Heart left ventricle (tissue), 13 donors: ENCODE results near the gene MGAT4B.

Experiments
- POLR2A ChIP-seq, 2 donors: fragments of 450-650 bp; IDR thresholded peaks; one replicate each; pipeline ENCODE4 v1.6.1; 2017; ENCODE audit warnings: antibody characterized with exemption in 2 of 2, mild to moderate bottlenecking in 2 of 2, moderate library complexity in 2 of 2
- TF ChIP-seq, protein P1 (sequence below), 12 donors: fragments of 200-600 bp; sonication (generic) in 4 of 12; IDR thresholded peaks; one replicate each; pipeline versions ENCODE4 v1.5.0 to v1.8.0; 2018 to 2022; ENCODE audit warnings: antibody characterized with exemption in 12 of 12, mild to moderate bottlenecking in 5 of 12
- donor health status: ischemic (EF 13 %, LVEDD 7.1; RV severe dilation, severe dysfunction).
- donor health status: DM: no; HTN: yes; CAD: no.
- donor health status: DM: no; HTN: no; CAD: no.
- donor health status: ischemic (EF 25% LVEDD 6.9; RV normal size, moderate dysfunction).
- donor health status: ischemic (EF 25% LVEDD 5.7; RV mildly dilated, moderate dysfunction).
- donor health status: ischemic (EF 35%, LVEDD 5.7; RV mildly dilated, moderate dysfunction).
- donor health status: nonischemic (EF 11% LVEDD 7.7; RV severe dilation, severe dysfunction).
- donor health status: DM: yes; HTN: yes; CAD: no.
- donor health status: PGD.
- donor health status: ischemic (EF 29% LVEDD 5.4; RV normal size, mild dysfunction).
- donor health status: nonischemic (EF 23%, LVEDD 6.1; RV moderate dilation, normal function).

- TF ChIP-seq, protein P1, sequence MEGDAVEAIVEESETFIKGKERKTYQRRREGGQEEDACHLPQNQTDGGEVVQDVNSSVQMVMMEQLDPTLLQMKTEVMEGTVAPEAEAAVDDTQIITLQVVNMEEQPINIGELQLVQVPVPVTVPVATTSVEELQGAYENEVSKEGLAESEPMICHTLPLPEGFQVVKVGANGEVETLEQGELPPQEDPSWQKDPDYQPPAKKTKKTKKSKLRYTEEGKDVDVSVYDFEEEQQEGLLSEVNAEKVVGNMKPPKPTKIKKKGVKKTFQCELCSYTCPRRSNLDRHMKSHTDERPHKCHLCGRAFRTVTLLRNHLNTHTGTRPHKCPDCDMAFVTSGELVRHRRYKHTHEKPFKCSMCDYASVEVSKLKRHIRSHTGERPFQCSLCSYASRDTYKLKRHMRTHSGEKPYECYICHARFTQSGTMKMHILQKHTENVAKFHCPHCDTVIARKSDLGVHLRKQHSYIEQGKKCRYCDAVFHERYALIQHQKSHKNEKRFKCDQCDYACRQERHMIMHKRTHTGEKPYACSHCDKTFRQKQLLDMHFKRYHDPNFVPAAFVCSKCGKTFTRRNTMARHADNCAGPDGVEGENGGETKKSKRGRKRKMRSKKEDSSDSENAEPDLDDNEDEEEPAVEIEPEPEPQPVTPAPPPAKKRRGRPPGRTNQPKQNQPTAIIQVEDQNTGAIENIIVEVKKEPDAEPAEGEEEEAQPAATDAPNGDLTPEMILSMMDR (IDR thresholded peaks at IDR 0.05) = no peak
- TF ChIP-seq POLR2A (IDR thresholded peaks at IDR 0.05) = no peak
Measured at GRCh38 chr5:179753971-179754370, 52.7 kb downstream of the MGAT4B start.
